HG02763 (cell line): ENCODE results near the gene DRAM2.
A peak's percentile ranks its signal among the peaks of the same experiment; 100 is the strongest.
"Not testable (repeated sequence)": the region's sequence is repeated elsewhere in the genome, so short reads cannot be mapped to it uniquely, and the experiment has no call there.

Experiments
- ATAC-seq: cut with Tn5 transposase; IDR thresholded peaks from one replicate; pipeline ENCODE4 v1.9.1; 2021; ENCODE audit warnings: mild to moderate bottlenecking, moderate library complexity; ENCODE audit not compliant: unreplicated experiment

DRAM2 gene

GRCh38 chr1:111145542-111145941 is 5.6 kb upstream of the DRAM2 start:
- ATAC-seq: no peak

GRCh38 chr1:111142356-111142975 is 2.6 kb upstream of the DRAM2 start:
- ATAC-seq: no peak

GRCh38 chr1:111141245-111142220 is 1.6 kb upstream of the DRAM2 start:
- ATAC-seq: no peak

- ATAC-seq: no peak
Observed at GRCh38 chr1:111140680-111140967, 731 bp upstream of the DRAM2 start.

GRCh38 chr1:111139324-111139955 is 453 bp downstream of the DRAM2 start:
- ATAC-seq: peak; percentile 26

- no peak for ATAC-seq
Observed at GRCh38 chr1:111133866-111134265, 6.0 kb downstream of the DRAM2 start.

GRCh38 chr1:111131693-111132092 is 8.2 kb downstream of the DRAM2 start:
- ATAC-seq: no peak

GRCh38 chr1:111129376-111129775 is 10.5 kb downstream of the DRAM2 start:
- no peak for ATAC-seq

GRCh38 chr1:111127923-111128643 is 11.8 kb downstream of the DRAM2 start:
- peak; percentile 82 for ATAC-seq

GRCh38 chr1:111126354-111126753 is 13.5 kb downstream of the DRAM2 start:
- no peak for ATAC-seq

GRCh38 chr1:111116496-111116895 is 23.4 kb downstream of the DRAM2 start:
- ATAC-seq: no peak

- no peak for ATAC-seq
Observed at GRCh38 chr1:111110197-111110899, 29.5 kb downstream of the DRAM2 start.

GRCh38 chr1:111104981-111105380 is 34.9 kb downstream of the DRAM2 start:
- no peak for ATAC-seq

GRCh38 chr1:111101854-111102642 is 37.8 kb downstream of the DRAM2 start:
- no peak for ATAC-seq

- ATAC-seq: no peak
Observed at GRCh38 chr1:111099289-111099688, 40.6 kb downstream of the DRAM2 start.

GRCh38 chr1:111097356-111098099 is 42.4 kb downstream of the DRAM2 start:
- no peak for ATAC-seq

GRCh38 chr1:111095421-111095820 is 44.5 kb downstream of the DRAM2 start:
- ATAC-seq: not testable (repeated sequence)

- no peak for ATAC-seq
Observed at GRCh38 chr1:111089638-111090037, 50.3 kb downstream of the DRAM2 start.

- ATAC-seq: no peak
Observed at GRCh38 chr1:111085676-111086075, 54.2 kb downstream of the DRAM2 start.
